Activated naive CD8-positive, alpha-beta T cell treated with anti-CD3 and anti-CD28 coated beads, Interleukin-2, amount 50 U/mL, for 24 hours (primary cell): ENCODE results near the gene AFAP1.

Experiments
- ATAC-seq: fragments of 150-1000 bp; cut with Tn5 transposase; one replicate; pipeline ENCODE4 v1.10.0; 2021
- DNase-seq: peaks from one replicate; pipeline ENCODE4 v3.0.0; 2021
- H3K27ac Mint-ChIP-seq: one replicate; pipeline ENCODE4 v1.8.0; 2021; ENCODE audit warnings: mild to moderate bottlenecking, mixed read lengths
- H3K27me3 Mint-ChIP-seq: one replicate; pipeline ENCODE4 v1.8.0; 2021; ENCODE audit warnings: mixed read lengths
- H3K36me3 Mint-ChIP-seq: one replicate; pipeline ENCODE4 v1.8.0; 2021; ENCODE audit warnings: low read depth, mixed read lengths
- H3K4me1 Mint-ChIP-seq: one replicate; pipeline ENCODE4 v1.8.0; 2021; ENCODE audit warnings: mixed read lengths
- H3K4me3 Mint-ChIP-seq: one replicate; pipeline ENCODE4 v1.8.0; 2021; ENCODE audit warnings: mild to moderate bottlenecking, moderate library complexity, mixed read lengths
- H3K9me3 Mint-ChIP-seq: one replicate; pipeline ENCODE4 v1.8.0; 2021; ENCODE audit warnings: mixed read lengths

AFAP1 gene

GRCh38 chr4:7800410-7800809 lies 139.3 kb downstream of the AFAP1 start:
- Mint-ChIP-seq H3K27ac (no peak overlapping the region), H3K4me3 (no peak overlapping the region), H3K36me3 (peaks cover 16% of the 10 kb centered on the region), H3K4me1 (peaks cover 5% of the 10 kb centered on the region), H3K27me3 (no peaks in the 10 kb centered on the region), H3K9me3 (no peaks in the 10 kb centered on the region)
- DNase-seq (no peak), ATAC-seq (no peak)

- no peak for DNase-seq
- Mint-ChIP-seq H3K9me3 (no peaks in the 10 kb centered on the region), H3K4me3 (no peak overlapping the region), H3K27ac (no peak overlapping the region), H3K36me3 (peaks cover 15% of the 10 kb centered on the region), H3K4me1 (peaks cover 5% of the 10 kb centered on the region), H3K27me3 (no peaks in the 10 kb centered on the region)
- no peak for ATAC-seq
Measured at GRCh38 chr4:7799736-7800135, 139.9 kb downstream of the AFAP1 start.

GRCh38 chr4:7799306-7799705 lies 140.4 kb downstream of the AFAP1 start:
- Mint-ChIP-seq H3K27me3 (no peaks in the 10 kb centered on the region), H3K4me3 (no peak overlapping the region), H3K4me1 (peaks cover 5% of the 10 kb centered on the region), H3K36me3 (peaks cover 15% of the 10 kb centered on the region), H3K27ac (no peak overlapping the region), H3K9me3 (no peaks in the 10 kb centered on the region)
- no peak for ATAC-seq
- no peak for DNase-seq

GRCh38 chr4:7798178-7798995 lies 141.3 kb downstream of the AFAP1 start:
- ATAC-seq (no peak), DNase-seq (no peak)
- H3K27ac Mint-ChIP-seq = no peak overlapping the region
- no peaks in the 10 kb centered on the region for H3K27me3 Mint-ChIP-seq
- no peak overlapping the region for H3K4me3 Mint-ChIP-seq
- H3K4me1 Mint-ChIP-seq = peaks cover 5% of the 10 kb centered on the region
- no peaks in the 10 kb centered on the region for H3K9me3 Mint-ChIP-seq
- peaks cover 15% of the 10 kb centered on the region for H3K36me3 Mint-ChIP-seq

GRCh38 chr4:7797330-7797729 lies 142.3 kb downstream of the AFAP1 start:
- Mint-ChIP-seq H3K4me3 (no peak overlapping the region), H3K4me1 (peaks cover 5% of the 10 kb centered on the region), H3K27me3 (no peaks in the 10 kb centered on the region), H3K9me3 (no peaks in the 10 kb centered on the region), H3K27ac (no peak overlapping the region), H3K36me3 (peaks cover 15% of the 10 kb centered on the region)
- peak; percentile 31 for ATAC-seq
- DNase-seq = no peak

GRCh38 chr4:7795983-7796382 lies 143.7 kb downstream of the AFAP1 start:
- no peak for DNase-seq
- Mint-ChIP-seq H3K36me3 (peaks cover 15% of the 10 kb centered on the region), H3K27me3 (no peaks in the 10 kb centered on the region), H3K4me3 (no peak overlapping the region), H3K4me1 (no peaks in the 10 kb centered on the region), H3K9me3 (no peaks in the 10 kb centered on the region), H3K27ac (no peak overlapping the region)
- ATAC-seq = no peak

- H3K4me1 Mint-ChIP-seq = no peaks in the 10 kb centered on the region
Measured at GRCh38 chr4:7793186-7793585, 146.5 kb downstream of the AFAP1 start.

GRCh38 chr4:7792616-7793015 lies 147.0 kb downstream of the AFAP1 start:
- H3K36me3 Mint-ChIP-seq = peaks cover 3% of the 10 kb centered on the region
- H3K4me1 Mint-ChIP-seq = no peaks in the 10 kb centered on the region
- no peak overlapping the region for H3K27ac Mint-ChIP-seq

More at GRCh38 chr4:7793186-7793585, 146.5 kb downstream of the AFAP1 start:
- Mint-ChIP-seq H3K27ac (no peak overlapping the region), H3K36me3 (peaks cover 5% of the 10 kb centered on the region), H3K27me3 (no peaks in the 10 kb centered on the region), H3K9me3 (no peaks in the 10 kb centered on the region), H3K4me3 (no peak overlapping the region)
- ATAC-seq (no peak), DNase-seq (no peak)

GRCh38 chr4:7790999-7791398 lies 148.7 kb downstream of the AFAP1 start:
- DNase-seq (no peak), ATAC-seq (no peak)
- no peaks in the 10 kb centered on the region for H3K27me3 Mint-ChIP-seq
- no peaks in the 10 kb centered on the region for H3K9me3 Mint-ChIP-seq
- H3K4me1 Mint-ChIP-seq = no peaks in the 10 kb centered on the region
- no peaks in the 10 kb centered on the region for H3K36me3 Mint-ChIP-seq
- H3K27ac Mint-ChIP-seq = no peak overlapping the region
- no peak overlapping the region for H3K4me3 Mint-ChIP-seq

More at GRCh38 chr4:7792616-7793015, 147.0 kb downstream of the AFAP1 start:
- ATAC-seq (no peak), DNase-seq (no peak)
- no peaks in the 10 kb centered on the region for H3K9me3 Mint-ChIP-seq
- no peak overlapping the region for H3K4me3 Mint-ChIP-seq
- H3K27me3 Mint-ChIP-seq = no peaks in the 10 kb centered on the region

GRCh38 chr4:7790023-7790422 lies 149.6 kb downstream of the AFAP1 start:
- Mint-ChIP-seq H3K27me3 (no peaks in the 10 kb centered on the region), H3K36me3 (no peaks in the 10 kb centered on the region), H3K4me3 (no peak overlapping the region), H3K9me3 (no peaks in the 10 kb centered on the region), H3K4me1 (peaks cover 3% of the 10 kb centered on the region), H3K27ac (no peak overlapping the region)
- DNase-seq = no peak
- no peak for ATAC-seq

- Mint-ChIP-seq H3K27ac (no peak overlapping the region), H3K9me3 (no peaks in the 10 kb centered on the region), H3K27me3 (no peaks in the 10 kb centered on the region), H3K36me3 (no peaks in the 10 kb centered on the region), H3K4me1 (peaks cover 3% of the 10 kb centered on the region), H3K4me3 (no peak overlapping the region)
- DNase-seq (no peak), ATAC-seq (no peak)
Measured at GRCh38 chr4:7788694-7789425, 150.8 kb downstream of the AFAP1 start.

GRCh38 chr4:7788193-7788592 lies 151.5 kb downstream of the AFAP1 start:
- ATAC-seq = no peak
- no peak overlapping the region for H3K4me3 Mint-ChIP-seq
- H3K9me3 Mint-ChIP-seq = no peaks in the 10 kb centered on the region
- H3K36me3 Mint-ChIP-seq = no peaks in the 10 kb centered on the region
- no peaks in the 10 kb centered on the region for H3K27me3 Mint-ChIP-seq
- H3K4me1 Mint-ChIP-seq = peaks cover 3% of the 10 kb centered on the region
- H3K27ac Mint-ChIP-seq = no peak overlapping the region
- DNase-seq = no peak

- H3K4me3 Mint-ChIP-seq = no peak overlapping the region
- H3K36me3 Mint-ChIP-seq = no peaks in the 10 kb centered on the region
- H3K4me1 Mint-ChIP-seq = peaks cover 4% of the 10 kb centered on the region
- no peaks in the 10 kb centered on the region for H3K27me3 Mint-ChIP-seq
- ATAC-seq (no peak), DNase-seq (no peak)
- no peaks in the 10 kb centered on the region for H3K9me3 Mint-ChIP-seq
- H3K27ac Mint-ChIP-seq = no peak overlapping the region
Measured at GRCh38 chr4:7787681-7788141, 151.9 kb downstream of the AFAP1 start.

- H3K9me3 Mint-ChIP-seq = no peaks in the 10 kb centered on the region
- H3K4me1 Mint-ChIP-seq = peaks cover 10% of the 10 kb centered on the region
- H3K4me3 Mint-ChIP-seq = no peak overlapping the region
- H3K36me3 Mint-ChIP-seq = no peaks in the 10 kb centered on the region
- no peaks in the 10 kb centered on the region for H3K27me3 Mint-ChIP-seq
- H3K27ac Mint-ChIP-seq = no peak overlapping the region
- DNase-seq (no peak), ATAC-seq (no peak)
Measured at GRCh38 chr4:7787067-7787466, 152.6 kb downstream of the AFAP1 start.

- Mint-ChIP-seq H3K4me3 (no peak overlapping the region), H3K27me3 (no peaks in the 10 kb centered on the region), H3K36me3 (no peaks in the 10 kb centered on the region), H3K9me3 (no peaks in the 10 kb centered on the region), H3K4me1 (peaks cover 15% of the 10 kb centered on the region), H3K27ac (no peak overlapping the region)
- ATAC-seq = no peak
- DNase-seq = no peak
Measured at GRCh38 chr4:7786517-7786916, 153.1 kb downstream of the AFAP1 start.
